GM19372 (cell line): ENCODE results near the gene SPATS2L.
"Not testable (repeated sequence)": the region's sequence is repeated elsewhere in the genome, so short reads cannot be mapped to it uniquely, and the experiment has no call there.

Experiments
- ATAC-seq: cut with Tn5 transposase; IDR thresholded peaks from one replicate; pipeline ENCODE4 v1.9.1; 2021; ENCODE audit warnings: mild to moderate bottlenecking, low read depth, moderate library complexity; ENCODE audit not compliant: unreplicated experiment

The SPATS2L gene

DNA sequence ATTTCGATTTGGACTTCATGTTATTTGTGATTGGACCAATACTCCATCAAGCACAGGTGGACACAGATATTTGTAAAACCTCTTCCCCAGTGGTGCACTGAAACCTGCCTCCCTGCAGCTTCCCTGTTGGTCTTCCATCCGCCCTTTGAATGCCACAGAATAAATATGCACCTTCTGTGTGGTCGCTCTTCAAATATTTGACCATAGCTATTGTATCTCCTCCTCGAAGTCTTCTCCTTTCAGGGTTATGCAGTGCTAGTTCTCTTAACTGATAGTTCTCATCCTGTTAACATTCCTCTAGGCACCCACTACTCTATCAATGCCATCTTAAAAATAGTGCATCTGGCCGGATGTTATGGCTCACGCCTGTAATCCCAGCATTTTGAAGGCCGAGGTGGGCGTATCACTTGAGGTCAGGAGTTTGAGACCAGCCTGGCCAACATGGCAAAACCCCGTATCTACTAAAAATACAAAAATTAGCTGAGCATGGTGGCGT lies 12.5 kb downstream of the SPATS2L start:
- no peak for ATAC-seq

DNA sequence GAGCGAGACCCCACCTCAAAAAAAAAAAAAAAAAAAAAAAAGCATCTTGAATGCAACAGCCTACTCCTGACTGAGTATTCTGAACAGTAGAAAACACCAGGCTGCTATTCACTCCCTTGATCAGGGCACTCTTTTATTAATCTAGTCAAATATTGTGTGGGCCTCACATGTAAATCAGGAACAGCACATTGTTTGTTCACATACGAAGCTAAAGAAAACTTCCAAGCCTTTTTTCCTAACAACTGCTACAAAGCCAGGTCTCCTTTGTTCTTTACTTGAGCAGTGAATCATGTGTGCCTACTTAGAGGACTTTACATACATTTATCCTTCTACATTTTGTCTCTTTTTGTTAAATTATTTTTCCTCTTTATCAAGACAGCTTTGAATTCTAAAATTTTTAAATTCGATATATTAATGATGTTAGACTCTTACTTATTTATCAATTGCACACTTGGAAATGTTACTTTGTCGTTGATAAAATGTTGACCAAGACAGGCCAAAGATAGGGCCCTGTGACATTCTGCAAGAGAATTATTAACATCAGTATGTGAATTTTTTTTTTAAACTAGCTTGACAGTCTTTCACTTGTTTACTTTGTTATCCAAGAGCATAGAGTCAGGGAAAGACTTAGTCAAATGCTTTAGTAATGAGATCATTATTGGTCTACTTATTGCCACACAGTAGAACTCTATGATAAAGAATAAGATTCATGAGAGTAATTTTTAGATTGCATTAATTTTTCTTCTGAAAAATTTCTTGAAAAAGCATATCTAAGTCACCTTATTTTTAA lies 13.2 kb downstream of the SPATS2L start:
- ATAC-seq, result no peak

DNA sequence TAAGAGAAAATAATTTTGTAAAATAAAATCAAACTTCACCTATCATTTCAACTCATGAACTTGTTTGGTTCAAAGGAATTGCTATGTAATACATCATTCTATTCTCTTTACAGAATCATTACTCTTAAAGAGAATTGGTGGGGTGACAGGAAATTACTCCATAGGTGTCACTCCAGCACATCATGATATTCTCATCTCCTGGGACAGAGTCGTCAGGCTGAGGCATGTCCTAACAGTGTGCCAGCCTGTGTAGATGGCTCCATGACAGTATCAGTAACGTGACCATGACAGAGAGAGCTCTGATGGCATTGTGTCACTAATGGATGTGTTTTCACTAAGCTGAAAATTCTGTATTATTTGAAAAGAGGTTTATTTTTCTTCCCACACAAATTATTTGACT lies 13.9 kb downstream of the SPATS2L start:
- ATAC-seq, result no peak

DNA sequence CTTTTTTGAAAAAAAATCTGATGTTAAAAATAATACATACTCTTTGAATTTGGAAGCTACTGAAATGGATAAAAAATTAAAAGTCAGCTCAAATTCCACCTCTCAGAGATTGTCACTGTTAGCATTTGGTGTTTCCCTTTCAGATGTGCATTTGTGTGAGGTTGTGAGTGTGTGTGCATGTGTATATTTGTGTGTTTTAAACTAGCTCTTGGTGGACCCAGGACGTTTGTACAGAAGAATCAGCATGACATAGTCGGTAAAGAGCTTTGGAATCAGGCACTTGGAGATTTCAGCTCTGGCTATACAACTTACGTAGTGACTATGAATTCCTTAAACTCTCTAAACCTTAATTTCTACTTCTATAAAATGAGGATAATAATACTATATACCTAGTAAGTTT lies 14.5 kb downstream of the SPATS2L start:
- ATAC-seq, result no peak

DNA sequence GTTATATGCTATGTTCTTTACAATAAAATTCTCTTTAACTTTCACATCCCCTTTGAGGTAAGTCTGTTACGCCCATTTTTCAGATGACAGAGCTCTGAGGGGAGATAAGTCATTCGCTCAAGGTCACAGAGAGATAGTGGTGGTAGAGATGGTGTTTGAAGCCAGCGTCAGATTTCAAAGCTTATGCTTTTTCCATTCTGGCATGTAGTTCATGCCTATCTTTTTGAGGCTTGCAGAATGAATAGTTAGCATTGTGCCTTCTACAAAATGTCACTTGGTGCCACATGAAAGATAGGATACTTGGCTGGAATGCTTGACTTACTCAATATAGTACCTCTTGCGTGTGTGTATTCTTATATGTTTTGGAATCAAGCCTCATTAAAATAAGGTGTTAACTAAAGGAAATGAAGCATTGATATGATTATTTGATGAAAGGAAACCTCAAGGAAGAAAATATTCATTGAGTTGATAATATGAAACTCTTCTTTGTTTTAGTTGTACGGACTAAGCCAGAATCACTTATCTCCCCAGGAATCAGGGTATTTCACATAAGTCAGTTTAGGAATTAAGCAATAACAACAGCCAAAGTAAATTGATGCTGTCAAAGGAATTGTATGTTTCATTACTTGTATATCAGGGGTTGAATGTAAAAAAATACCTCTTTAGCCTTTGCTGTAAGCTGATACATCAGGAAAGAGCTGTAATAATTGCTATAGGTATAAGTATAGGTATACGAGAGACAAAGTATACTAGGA lies 15.5 kb downstream of the SPATS2L start:
- ATAC-seq, result peak; percentile 78

DNA sequence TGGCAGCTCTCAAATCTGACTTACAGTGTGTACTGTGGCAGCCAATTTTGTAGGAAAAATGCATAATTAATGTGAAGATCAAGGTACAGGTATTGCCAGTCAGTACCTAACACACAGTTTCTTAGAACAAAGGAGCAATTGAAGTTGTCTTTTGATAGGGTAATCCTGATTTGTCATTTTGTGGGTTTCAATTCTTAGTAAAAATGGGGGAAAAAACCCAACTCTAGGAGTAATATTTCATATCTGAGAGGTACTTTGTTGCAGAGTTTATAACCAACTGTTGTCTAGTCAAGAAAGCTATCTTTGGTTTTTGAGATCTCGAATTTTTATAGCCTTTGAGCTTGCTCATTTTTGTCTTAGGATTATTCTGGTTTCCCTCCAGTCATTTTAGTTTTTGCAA lies 16.1 kb downstream of the SPATS2L start:
- no peak for ATAC-seq

DNA sequence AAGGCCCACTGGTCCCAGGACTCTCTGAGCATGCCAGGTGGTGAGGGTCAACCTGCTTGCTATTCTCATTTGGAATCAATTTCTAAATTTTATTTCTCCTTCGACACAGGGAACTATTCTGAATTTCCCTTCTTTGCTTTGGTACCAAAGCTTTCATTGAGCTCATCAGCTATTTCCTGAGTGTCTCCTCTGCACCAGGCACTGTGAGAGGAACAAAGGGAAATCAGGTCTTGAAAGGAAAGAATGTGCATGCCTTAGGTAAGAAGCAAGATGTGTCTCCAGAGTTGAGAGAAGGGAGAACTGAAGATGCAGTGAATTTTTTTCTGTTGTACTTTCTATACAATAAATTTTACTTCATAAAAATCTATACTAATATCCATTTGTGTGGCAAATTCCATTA lies 17.9 kb downstream of the SPATS2L start:
- ATAC-seq, result no peak

DNA sequence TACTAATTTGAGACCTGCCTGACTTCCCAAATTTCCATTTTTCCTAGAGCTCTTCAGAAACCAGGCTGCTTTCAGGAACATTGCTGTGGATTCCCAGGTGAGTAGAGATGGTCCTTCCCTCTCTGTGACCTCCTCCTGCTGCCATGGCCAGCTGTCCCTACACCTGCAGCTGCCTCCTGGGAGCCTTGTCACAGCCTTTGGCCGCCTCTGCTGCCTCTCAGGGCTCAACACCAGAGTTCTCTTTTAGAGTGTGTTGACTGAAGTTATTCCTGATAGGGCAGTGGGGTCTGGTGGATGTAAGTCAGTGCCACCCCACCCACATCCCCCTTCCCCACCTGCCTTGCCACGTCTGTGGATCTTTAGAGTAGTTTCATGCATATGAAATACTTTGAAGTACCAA lies 22.9 kb downstream of the SPATS2L start:
- ATAC-seq, result no peak

DNA sequence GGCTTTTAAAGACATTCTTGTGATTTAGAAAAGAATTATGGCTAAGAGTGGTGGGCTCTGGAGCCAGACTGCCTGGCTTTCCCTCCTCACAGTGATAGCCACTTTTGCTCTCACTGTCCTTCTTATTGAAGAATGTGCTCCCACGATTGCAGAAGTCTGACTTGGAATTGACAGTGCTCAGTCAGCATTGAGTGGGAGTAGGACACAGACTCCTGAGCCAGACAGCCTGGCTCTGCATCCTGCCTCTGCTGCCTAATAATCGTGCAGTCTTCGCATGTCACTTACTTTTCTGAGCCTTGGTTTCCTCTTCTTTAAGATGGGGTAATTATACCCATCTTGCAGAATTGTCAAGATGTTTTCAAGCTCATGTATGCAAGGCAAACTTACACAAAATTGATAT lies 23.3 kb downstream of the SPATS2L start:
- no peak for ATAC-seq

DNA sequence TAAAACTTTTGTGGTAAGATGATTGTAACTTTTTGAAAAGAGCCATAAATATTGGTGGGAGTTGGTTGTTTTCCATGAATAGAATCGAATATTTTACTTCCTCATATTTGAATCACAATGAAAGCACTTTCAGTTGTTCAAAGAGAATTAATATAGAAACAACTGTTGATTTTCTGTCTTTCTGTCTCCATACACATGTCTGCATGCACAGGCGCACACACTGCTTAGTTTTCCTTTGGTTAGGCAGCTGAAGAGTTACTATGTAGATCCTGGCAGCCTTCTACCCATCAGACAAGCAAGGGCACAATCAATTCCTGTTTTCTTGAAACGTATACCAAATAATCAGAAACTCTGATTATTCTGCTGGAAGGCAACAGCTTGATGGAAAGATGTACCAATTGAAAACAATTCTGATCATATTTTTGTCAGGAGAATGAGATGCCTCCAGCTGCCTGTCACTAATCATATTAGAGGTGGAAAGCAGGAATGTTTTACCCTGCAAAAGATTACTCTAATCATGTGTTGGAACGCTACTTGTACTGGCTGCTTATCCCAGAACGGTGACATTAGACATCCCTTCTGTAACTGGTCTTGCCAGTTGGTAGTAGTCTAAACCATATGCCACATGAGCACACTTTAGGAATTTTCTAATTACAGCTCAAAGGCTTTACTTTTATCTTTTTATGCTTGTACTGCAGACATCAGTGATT lies 24.0 kb downstream of the SPATS2L start:
- ATAC-seq, result no peak

DNA sequence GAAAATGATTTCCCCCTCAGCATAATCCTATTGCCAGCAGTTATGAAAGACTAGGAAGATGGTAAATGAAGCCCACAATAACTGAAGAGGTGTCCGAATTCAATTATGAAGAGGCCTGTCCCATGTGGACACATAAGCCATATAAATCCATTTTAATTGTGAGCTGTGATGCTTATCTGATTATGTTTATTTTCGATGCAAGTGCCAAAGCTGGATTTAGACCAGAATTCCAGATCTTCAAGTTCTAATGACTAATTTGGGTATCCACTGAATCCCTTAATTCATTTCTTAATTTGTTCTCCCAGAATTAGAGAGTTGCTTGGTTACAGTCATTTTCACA lies 24.5 kb downstream of the SPATS2L start:
- no peak for ATAC-seq

DNA sequence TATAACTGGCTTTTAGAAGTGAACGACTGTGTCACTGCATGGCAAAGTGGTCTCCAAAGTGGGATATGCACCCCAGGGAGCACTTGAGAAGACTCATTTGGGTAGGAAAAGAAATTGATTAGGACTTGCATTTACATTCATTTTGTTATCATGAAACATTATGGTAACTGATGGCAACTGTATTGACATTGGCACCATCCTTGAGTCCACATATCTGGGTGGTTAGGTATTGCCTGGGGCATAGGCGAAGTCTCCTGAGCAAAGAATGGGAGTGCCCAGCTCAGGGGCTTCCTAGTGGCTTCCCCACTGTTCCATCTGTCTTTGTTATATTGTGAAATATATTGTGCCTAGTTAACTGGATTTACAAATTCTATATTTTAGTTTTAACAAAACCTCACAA lies 29.2 kb downstream of the SPATS2L start:
- no peak for ATAC-seq

DNA sequence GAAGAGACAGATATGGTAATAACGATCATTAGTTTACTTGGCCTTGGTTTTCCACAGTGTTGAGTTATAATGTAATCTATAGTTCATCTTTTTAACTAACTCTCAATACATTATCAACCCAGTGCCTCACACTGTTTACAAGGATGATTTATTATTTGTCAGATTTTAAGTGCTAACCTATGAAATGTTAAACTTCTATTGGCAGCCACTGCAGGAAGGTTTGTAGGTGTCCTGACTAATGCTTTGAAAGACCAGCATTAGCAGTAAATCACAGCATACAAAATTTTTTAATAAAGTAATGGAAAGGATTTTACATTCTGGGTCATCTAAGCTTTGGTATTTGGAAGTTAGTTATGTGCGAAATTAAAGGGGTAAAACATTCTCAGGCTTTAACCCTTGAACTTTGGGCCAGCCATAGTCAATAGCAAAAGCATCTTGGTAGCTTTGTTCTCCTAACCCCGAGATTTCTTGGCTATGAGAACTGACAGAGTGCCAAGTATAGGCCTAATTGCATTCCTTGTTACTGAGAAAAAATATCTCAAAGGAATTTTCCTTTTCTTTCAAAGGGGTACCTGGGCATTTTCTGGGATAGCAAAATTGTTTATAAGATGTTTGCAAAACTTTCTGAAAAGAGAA lies 30.6 kb downstream of the SPATS2L start:
- no peak for ATAC-seq

DNA sequence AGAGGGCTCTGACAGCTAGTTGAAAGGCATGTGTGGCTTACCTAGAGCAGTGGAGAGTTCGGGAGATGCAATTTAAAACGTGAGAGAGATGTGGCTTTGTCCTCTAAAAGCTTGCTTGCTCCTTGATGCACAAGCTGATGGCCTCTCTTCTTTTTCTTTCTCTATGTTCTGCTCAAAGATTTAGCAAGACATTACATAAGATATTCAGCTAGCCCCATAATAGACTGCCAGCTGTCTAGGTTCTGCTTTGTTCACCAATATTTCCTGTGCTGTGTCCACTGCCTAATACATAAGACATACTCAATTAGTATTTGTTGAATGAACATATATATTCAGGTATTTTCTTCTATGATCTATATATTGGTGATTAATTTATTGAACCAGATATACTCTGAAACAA lies 31.1 kb downstream of the SPATS2L start:
- ATAC-seq, result no peak

DNA sequence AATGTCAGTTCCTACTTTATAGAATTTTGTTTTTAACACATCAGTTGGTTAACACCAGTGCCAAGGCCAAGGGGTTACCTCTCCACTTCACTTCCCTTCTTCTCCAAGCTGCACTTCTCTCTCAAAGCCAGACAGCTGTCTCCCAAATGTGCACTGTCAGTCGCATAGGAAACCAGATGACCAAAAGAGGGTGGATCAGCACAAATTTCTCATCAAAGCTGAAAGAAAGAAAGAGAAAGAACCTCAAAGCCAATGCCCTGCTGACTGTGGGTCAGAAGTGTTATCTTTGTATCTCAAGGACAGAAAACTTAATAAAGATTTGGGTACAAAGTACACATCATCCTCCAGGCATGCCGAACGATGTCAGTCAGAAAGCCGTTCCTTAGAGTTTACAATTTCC lies 32.2 kb downstream of the SPATS2L start:
- no peak for ATAC-seq

DNA sequence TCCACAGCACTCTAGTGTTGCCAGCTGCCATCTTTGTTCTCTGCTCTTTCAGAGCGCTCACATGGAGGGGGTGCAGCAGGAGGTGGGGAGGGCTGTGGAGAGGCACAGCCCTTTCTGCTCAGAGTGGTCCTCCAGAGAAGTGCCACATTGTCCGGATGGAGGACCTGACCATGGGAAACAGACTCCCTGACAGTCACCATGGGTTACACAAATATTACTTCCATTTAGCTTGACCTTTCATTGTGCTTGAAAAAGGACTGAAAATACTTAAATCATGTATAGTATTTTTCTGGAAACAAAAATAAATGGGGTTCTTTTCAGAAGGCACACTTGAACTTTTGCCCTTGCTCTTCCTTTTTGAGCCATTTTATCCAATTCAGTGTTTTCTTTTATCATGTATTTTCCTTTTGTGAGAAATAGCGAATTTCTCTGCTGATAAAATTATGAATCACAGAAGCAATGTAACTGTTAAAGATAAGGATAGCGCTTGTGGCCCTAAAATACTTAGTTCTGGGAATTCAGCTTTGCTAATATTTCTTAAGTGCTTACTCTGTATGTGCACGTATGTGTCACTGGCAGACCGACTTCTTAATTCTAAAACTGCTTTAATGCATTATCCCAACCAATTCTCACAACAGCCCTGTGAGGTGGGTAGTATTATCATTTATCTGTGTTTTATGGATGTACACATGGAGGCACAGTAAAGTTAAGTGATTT lies 34.2 kb downstream of the SPATS2L start:
- no peak for ATAC-seq

DNA sequence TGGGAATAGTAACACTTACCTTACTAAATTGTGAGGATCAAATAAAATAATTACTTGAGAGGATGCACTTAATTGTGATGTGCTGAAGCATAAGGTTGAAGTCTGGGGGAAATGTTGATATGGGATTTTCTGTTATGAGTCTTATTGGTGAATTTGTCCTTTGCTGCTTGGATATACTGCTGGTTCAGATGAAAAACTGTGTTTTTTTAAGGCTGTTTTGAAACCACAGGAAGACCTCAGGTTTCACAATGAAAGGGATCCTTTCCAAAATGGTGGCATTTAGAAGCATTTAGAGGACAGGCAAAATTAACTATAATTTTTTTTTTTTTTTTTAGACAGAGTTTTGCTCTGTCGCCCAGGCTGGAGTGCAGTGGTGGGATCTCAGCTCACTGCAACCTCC lies 34.9 kb downstream of the SPATS2L start:
- ATAC-seq, result no peak

DNA sequence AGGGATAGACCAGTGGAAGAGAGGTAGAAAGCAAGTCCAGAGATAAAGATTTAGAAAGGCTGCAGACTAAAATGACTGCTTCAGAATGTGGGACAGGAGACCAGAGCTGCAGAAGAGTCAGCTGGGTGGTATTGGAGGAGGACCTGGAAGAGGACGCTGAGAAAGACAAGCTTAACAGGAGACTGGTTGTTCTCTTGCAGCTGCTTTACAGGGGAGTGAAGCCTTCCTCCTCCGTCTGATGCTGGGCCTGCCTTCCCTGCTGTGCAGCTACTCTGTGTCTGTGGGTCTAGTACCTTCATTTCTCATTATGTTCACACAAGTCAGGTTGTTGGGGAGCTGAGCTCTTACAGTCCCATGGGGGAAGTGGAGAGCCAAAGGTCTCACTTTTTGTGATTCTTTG lies 35.7 kb downstream of the SPATS2L start:
- ATAC-seq, result no peak

DNA sequence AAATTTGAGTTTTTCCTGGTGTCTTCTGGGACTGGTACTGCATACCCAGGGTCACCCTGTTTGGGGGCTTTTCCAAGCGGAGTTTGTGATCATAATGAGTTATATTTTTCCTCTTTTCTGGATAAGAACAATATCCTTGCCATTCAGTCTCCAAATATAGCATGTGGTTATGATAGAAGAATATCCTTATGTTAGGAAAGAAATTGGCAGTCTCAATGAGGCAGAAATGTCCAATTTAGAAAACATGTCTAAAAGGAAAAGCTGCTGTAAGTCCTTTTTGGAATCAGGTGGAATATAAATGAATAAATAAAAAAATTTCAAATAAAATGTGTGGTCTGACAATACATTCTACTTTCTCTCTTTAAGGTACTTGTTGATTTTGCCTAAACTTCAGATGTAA lies 36.2 kb downstream of the SPATS2L start:
- ATAC-seq, result no peak

DNA sequence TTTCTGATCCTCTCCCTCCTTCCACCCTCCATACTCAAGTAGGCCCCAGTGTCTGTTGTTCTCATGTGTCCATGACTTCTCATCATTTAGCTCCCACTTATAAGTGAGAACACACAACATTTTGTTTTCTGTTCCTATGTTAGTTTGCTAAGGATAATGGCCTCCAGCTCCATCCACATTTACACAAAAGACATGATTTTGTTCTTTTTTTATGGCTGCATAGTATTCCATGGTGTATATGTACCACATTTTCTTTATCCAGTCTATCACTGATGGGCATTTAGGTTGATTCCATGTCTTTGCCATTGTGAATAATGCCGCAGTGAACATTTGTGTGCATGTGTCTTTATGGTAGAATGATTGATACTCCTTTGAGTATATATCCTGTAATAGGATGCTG lies 37.7 kb downstream of the SPATS2L start:
- ATAC-seq, result not testable (repeated sequence)
